ENCODE data around the gene CLSTN1.

CLSTN1 gene

GRCh38 chr1:9723926-9724325 is 99.8 kb downstream of the CLSTN1 start:
- no peak overlapping the region for H4K91ac ChIP-seq (ENCODE audit: low read depth, low read length)
- WGBS (ENCODE audit: extremely low coverage, insufficient coverage, insufficient read length) = no CpG with 5 or more reads among the region's 6 CpGs
- H3K18ac ChIP-seq (ENCODE audit: low read length) = no peak overlapping the region
- H3K14ac ChIP-seq (ENCODE audit: low read length) = no peak overlapping the region
- H3K4me3 ChIP-seq (ENCODE audit: low read depth, low read length) = no peak overlapping the region
- H3K4me1 ChIP-seq (ENCODE audit: control insufficient read depth in 1 of 2, insufficient read depth in 2 of 2, low read length in 2 of 2) = peaks cover under 1 to 2% of the 10 kb centered on the region in 2 experiments
- no peak overlapping the region for H3K4me2 ChIP-seq (ENCODE audit: low read length)
- H3K9me3 ChIP-seq (ENCODE audit: insufficient read depth, low read depth, low read length) = peaks cover 12% of the 10 kb centered on the region
- no peak overlapping the region for H4K8ac ChIP-seq (ENCODE audit: low read depth, low read length)
- no peak for DNase-seq
- H3K79me2 ChIP-seq (ENCODE audit: control insufficient read depth, insufficient read depth, low read length, poor library complexity) = no peaks in the 10 kb centered on the region
- H2BK5ac ChIP-seq (ENCODE audit: low read depth, low read length, poor library complexity) = no peak overlapping the region
- no peaks in the 10 kb centered on the region for H3K27me3 ChIP-seq (ENCODE audit: insufficient read depth, low read length)
- no peak overlapping the region for H2AK5ac ChIP-seq (ENCODE audit: low read length)
- no peak overlapping the region for H3K23ac ChIP-seq (ENCODE audit: low read length)
- H2AFZ ChIP-seq (ENCODE audit: insufficient read depth, low read length, poor library complexity) = no peak overlapping the region
- no peak overlapping the region for H3K27ac ChIP-seq (ENCODE audit: low read depth, low read length)
- H2BK120ac ChIP-seq (ENCODE audit: insufficient read depth, low read length, poor library complexity) = no peak overlapping the region
- no peak overlapping the region for H4K12ac ChIP-seq (ENCODE audit: low read depth, low read length)
- no peak overlapping the region for H3K9ac ChIP-seq (ENCODE audit: low read length)
- H2BK12ac ChIP-seq (ENCODE audit: low read length) = no peak overlapping the region
- H3K4ac ChIP-seq (ENCODE audit: low read depth, low read length) = no peak overlapping the region
- peaks cover 5% of the 10 kb centered on the region in 2 experiments for H3K36me3 ChIP-seq (ENCODE audit: control insufficient read depth in 1 of 2, insufficient read depth in 2 of 2, low read length in 2 of 2)
- H3K79me1 ChIP-seq (ENCODE audit: low read length) = no peaks in the 10 kb centered on the region

- Histone ChIP-seq H3K79me2 (ENCODE audit: control insufficient read depth, insufficient read depth, low read length, poor library complexity) (no peaks in the 10 kb centered on the region), H3K4ac (ENCODE audit: low read depth, low read length) (no peak overlapping the region), H3K36me3 (ENCODE audit: control insufficient read depth in 1 of 2, insufficient read depth in 2 of 2, low read length in 2 of 2) (peaks cover 1 to 2% of the 10 kb centered on the region in 2 experiments), H2AK5ac (ENCODE audit: low read length) (no peak overlapping the region), H3K4me3 (ENCODE audit: low read depth, low read length) (no peak overlapping the region), H4K91ac (ENCODE audit: low read depth, low read length) (no peak overlapping the region), H3K23ac (ENCODE audit: low read length) (no peak overlapping the region), H2AFZ (ENCODE audit: insufficient read depth, low read length, poor library complexity) (no peak overlapping the region), H2BK120ac (ENCODE audit: insufficient read depth, low read length, poor library complexity) (no peak overlapping the region), H4K8ac (ENCODE audit: low read depth, low read length) (no peak overlapping the region), H3K9me3 (ENCODE audit: insufficient read depth, low read depth, low read length) (peaks cover 12% of the 10 kb centered on the region), H2BK12ac (ENCODE audit: low read length) (no peak overlapping the region), H3K79me1 (ENCODE audit: low read length) (no peaks in the 10 kb centered on the region), H3K4me2 (ENCODE audit: low read length) (no peak overlapping the region), H2BK5ac (ENCODE audit: low read depth, low read length, poor library complexity) (no peak overlapping the region), H3K4me1 (ENCODE audit: control insufficient read depth in 1 of 2, insufficient read depth in 2 of 2, low read length in 2 of 2) (peaks cover 4 to 5% of the 10 kb centered on the region in 2 experiments), H4K12ac (ENCODE audit: low read depth, low read length) (no peak overlapping the region), H3K9ac (ENCODE audit: low read length) (no peak overlapping the region), H3K14ac (ENCODE audit: low read length) (no peak overlapping the region), H3K27ac (ENCODE audit: low read depth, low read length) (no peak overlapping the region), H3K18ac (ENCODE audit: low read length) (no peak overlapping the region), H3K27me3 (ENCODE audit: insufficient read depth, low read length) (no peaks in the 10 kb centered on the region)
- DNase-seq = no peak
- no CpG with 5 or more reads among the region's 14 CpGs for WGBS (ENCODE audit: extremely low coverage, insufficient coverage, insufficient read length)
These were observed 100.5 kb downstream of the CLSTN1 start for GRCh38 chr1:9723068-9723805.

- H3K23ac ChIP-seq (ENCODE audit: low read length) = no peak overlapping the region
- H3K18ac ChIP-seq (ENCODE audit: low read length) = no peak overlapping the region
- no peak overlapping the region for H4K91ac ChIP-seq (ENCODE audit: low read depth, low read length)
- no peaks in the 10 kb centered on the region for H3K79me1 ChIP-seq (ENCODE audit: low read length)
- H3K36me3 ChIP-seq (ENCODE audit: control insufficient read depth in 1 of 2, insufficient read depth in 2 of 2, low read length in 2 of 2) = no peaks in the 10 kb centered on the region
- H3K4me2 ChIP-seq (ENCODE audit: low read length) = no peak overlapping the region
- no peak overlapping the region for H3K14ac ChIP-seq (ENCODE audit: low read length)
- H3K79me2 ChIP-seq (ENCODE audit: control insufficient read depth, insufficient read depth, low read length, poor library complexity) = no peaks in the 10 kb centered on the region
- H2BK5ac ChIP-seq (ENCODE audit: low read depth, low read length, poor library complexity) = no peak overlapping the region
- H3K27me3 ChIP-seq (ENCODE audit: insufficient read depth, low read length) = no peaks in the 10 kb centered on the region
- H3K4me1 ChIP-seq (ENCODE audit: control insufficient read depth in 1 of 2, insufficient read depth in 2 of 2, low read length in 2 of 2) = peaks cover 9 to 12% of the 10 kb centered on the region in 2 experiments
- H2BK12ac ChIP-seq (ENCODE audit: low read length) = no peak overlapping the region
- no peak overlapping the region for H3K9ac ChIP-seq (ENCODE audit: low read length)
- H4K12ac ChIP-seq (ENCODE audit: low read depth, low read length) = no peak overlapping the region
- H3K9me3 ChIP-seq (ENCODE audit: insufficient read depth, low read depth, low read length) = peaks cover 12% of the 10 kb centered on the region
- H4K8ac ChIP-seq (ENCODE audit: low read depth, low read length) = no peak overlapping the region
- H2AK5ac ChIP-seq (ENCODE audit: low read length) = no peak overlapping the region
- WGBS (ENCODE audit: extremely low coverage, insufficient coverage, insufficient read length) = no CpG with 5 or more reads among the region's 10 CpGs
- H2AFZ ChIP-seq (ENCODE audit: insufficient read depth, low read length, poor library complexity) = no peak overlapping the region
- no peak overlapping the region for H3K4ac ChIP-seq (ENCODE audit: low read depth, low read length)
- H2BK120ac ChIP-seq (ENCODE audit: insufficient read depth, low read length, poor library complexity) = no peak overlapping the region
- no peak for DNase-seq
- no peak overlapping the region for H3K4me3 ChIP-seq (ENCODE audit: low read depth, low read length)
- no peak overlapping the region for H3K27ac ChIP-seq (ENCODE audit: low read depth, low read length)
These were observed 101.4 kb downstream of the CLSTN1 start for GRCh38 chr1:9722378-9722749.

- Histone ChIP-seq H3K14ac (ENCODE audit: low read length) (no peak overlapping the region), H4K8ac (ENCODE audit: low read depth, low read length) (no peak overlapping the region), H3K79me2 (ENCODE audit: control insufficient read depth, insufficient read depth, low read length, poor library complexity) (no peaks in the 10 kb centered on the region), H3K9me3 (ENCODE audit: insufficient read depth, low read depth, low read length) (peaks cover 12% of the 10 kb centered on the region), H3K27ac (ENCODE audit: low read depth, low read length) (no peak overlapping the region), H2BK5ac (ENCODE audit: low read depth, low read length, poor library complexity) (no peak overlapping the region), H3K4me1 (ENCODE audit: control insufficient read depth in 1 of 2, insufficient read depth in 2 of 2, low read length in 2 of 2) (peaks cover 11 to 13% of the 10 kb centered on the region in 2 experiments), H2BK120ac (ENCODE audit: insufficient read depth, low read length, poor library complexity) (no peak overlapping the region), H3K36me3 (ENCODE audit: control insufficient read depth in 1 of 2, insufficient read depth in 2 of 2, low read length in 2 of 2) (no peaks in the 10 kb centered on the region), H2AFZ (ENCODE audit: insufficient read depth, low read length, poor library complexity) (no peak overlapping the region), H3K9ac (ENCODE audit: low read length) (no peak overlapping the region), H2BK12ac (ENCODE audit: low read length) (no peak overlapping the region), H4K12ac (ENCODE audit: low read depth, low read length) (no peak overlapping the region), H3K4me3 (ENCODE audit: low read depth, low read length) (no peak overlapping the region), H3K4me2 (ENCODE audit: low read length) (no peak overlapping the region), H3K79me1 (ENCODE audit: low read length) (no peaks in the 10 kb centered on the region), H3K18ac (ENCODE audit: low read length) (no peak overlapping the region), H2AK5ac (ENCODE audit: low read length) (no peak overlapping the region), H3K27me3 (ENCODE audit: insufficient read depth, low read length) (no peaks in the 10 kb centered on the region), H4K91ac (ENCODE audit: low read depth, low read length) (no peak overlapping the region), H3K23ac (ENCODE audit: low read length) (no peak overlapping the region), H3K4ac (ENCODE audit: low read depth, low read length) (no peak overlapping the region)
- no CpG with 5 or more reads among the region's 29 CpGs for WGBS (ENCODE audit: extremely low coverage, insufficient coverage, insufficient read length)
- DNase-seq = peak in 1 of 2 donors; percentile 43
These were observed 102.0 kb downstream of the CLSTN1 start for GRCh38 chr1:9721606-9722377.

Measured in trophoblast cell (in vitro differentiated cells and primary cell).